Stimulated activated effector memory CD8-positive, alpha-beta T cell treated with anti-CD3 and anti-CD28 coated beads, Interleukin-12 subunit alpha, Interleukin-12 subunit beta, amount 100 ng/mL, for 72 hours (primary cell): Measurements from ENCODE around the gene MTHFD2L.
"Not testable (repeated sequence)": the region's sequence is repeated elsewhere in the genome, so short reads cannot be mapped to it uniquely, and the experiment has no call there.

Source experiments
- ATAC-seq: fragments of 150-1000 bp; cut with Tn5 transposase; 2 replicates; pipeline ENCODE4 v1.10.0; 2021
- DNase-seq, 2 donors: peaks; one replicate each; pipeline ENCODE4 v3.0.0; 2021 to 2022; ENCODE audit warnings: low spot score in 2 of 2
- H3K27ac Mint-ChIP-seq: one replicate; pipeline ENCODE4 v1.8.0; 2022; ENCODE audit warnings: mild to moderate bottlenecking, mixed read lengths
- H3K36me3 Mint-ChIP-seq: one replicate; pipeline ENCODE4 v1.8.0; 2022; ENCODE audit warnings: mild to moderate bottlenecking, mixed read lengths
- H3K4me1 Mint-ChIP-seq: one replicate; pipeline ENCODE4 v1.8.0; 2022; ENCODE audit warnings: mixed read lengths
- H3K4me3 Mint-ChIP-seq: one replicate; pipeline ENCODE4 v1.8.0; 2022; ENCODE audit warnings: mild to moderate bottlenecking, mixed read lengths
- H3K9me3 Mint-ChIP-seq: one replicate; pipeline ENCODE4 v1.8.0; 2022; ENCODE audit warnings: mixed read lengths

MTHFD2L gene

GRCh38 chr4:74190919-74191397 lies 33.0 kb downstream of the MTHFD2L start:
- H3K4me3 Mint-ChIP-seq = no peak overlapping the region
- ATAC-seq = no peak

GRCh38 chr4:74197080-74197479 lies 39.2 kb downstream of the MTHFD2L start:
- Mint-ChIP-seq H3K4me3 (no peak overlapping the region), H3K9me3 (no peaks in the 10 kb centered on the region), H3K36me3 (no peaks in the 10 kb centered on the region), H3K4me1 (no peaks in the 10 kb centered on the region), H3K27ac (no peak overlapping the region)
- ATAC-seq = no peak
- no peak for DNase-seq

More at GRCh38 chr4:74190919-74191397, 33.0 kb downstream of the MTHFD2L start:
- Mint-ChIP-seq H3K27ac (no peak overlapping the region), H3K4me1 (no peaks in the 10 kb centered on the region), H3K9me3 (no peaks in the 10 kb centered on the region), H3K36me3 (no peaks in the 10 kb centered on the region)
- no peak for DNase-seq

- DNase-seq = no peak
- H3K9me3 Mint-ChIP-seq = no peaks in the 10 kb centered on the region
- ATAC-seq = no peak
- no peak overlapping the region for H3K4me3 Mint-ChIP-seq
- no peaks in the 10 kb centered on the region for H3K36me3 Mint-ChIP-seq
- H3K27ac Mint-ChIP-seq = no peak overlapping the region
- no peaks in the 10 kb centered on the region for H3K4me1 Mint-ChIP-seq
Measured at GRCh38 chr4:74202062-74202586, 44.2 kb downstream of the MTHFD2L start.

DNA sequence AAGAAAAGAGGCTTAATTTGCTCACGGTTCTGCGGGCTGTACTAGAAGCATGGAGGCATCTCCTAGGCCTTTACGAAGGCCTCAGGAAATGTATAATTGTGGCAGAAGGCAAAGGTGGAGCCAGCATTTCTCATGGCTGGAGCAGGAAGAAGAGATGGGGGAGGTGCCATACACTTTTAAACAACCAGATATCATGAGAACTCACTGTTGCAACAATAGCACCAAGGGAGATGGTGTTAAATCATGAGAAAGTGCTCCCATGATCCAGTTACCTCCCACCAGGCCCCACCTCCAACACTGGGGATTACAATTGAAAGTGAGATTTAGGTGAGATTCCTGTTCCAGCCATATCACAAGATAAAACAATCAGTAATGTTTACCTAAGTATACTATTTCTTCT lies 45.5 kb downstream of the MTHFD2L start:
- H3K36me3 Mint-ChIP-seq = no peaks in the 10 kb centered on the region
- H3K9me3 Mint-ChIP-seq = no peaks in the 10 kb centered on the region
- H3K27ac Mint-ChIP-seq = no peak overlapping the region
- H3K4me1 Mint-ChIP-seq = no peaks in the 10 kb centered on the region
- ATAC-seq = no peak
- DNase-seq = no peak
- H3K4me3 Mint-ChIP-seq = no peak overlapping the region

DNA sequence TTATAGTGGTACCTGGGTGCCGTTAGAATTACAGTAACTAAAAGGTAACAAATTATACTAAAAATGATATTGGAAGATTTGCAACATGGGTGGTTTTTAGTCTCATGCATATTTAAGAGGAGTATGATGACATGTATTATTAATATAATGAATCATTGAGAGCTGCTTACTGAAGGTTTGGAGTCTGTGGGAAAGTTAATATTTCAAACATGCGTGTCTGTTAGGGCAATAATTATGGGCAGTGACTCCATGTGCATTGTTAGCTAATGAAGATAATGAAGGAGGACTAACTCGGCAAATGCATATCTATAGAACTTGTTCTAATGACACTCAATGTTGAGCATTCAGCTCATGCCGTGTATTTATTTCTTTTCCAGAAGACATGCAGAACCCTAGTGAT lies 47.1 kb downstream of the MTHFD2L start:
- Mint-ChIP-seq H3K36me3 (no peaks in the 10 kb centered on the region), H3K27ac (no peak overlapping the region), H3K4me3 (no peak overlapping the region), H3K4me1 (no peaks in the 10 kb centered on the region), H3K9me3 (no peaks in the 10 kb centered on the region)
- no peak for DNase-seq
- no peak for ATAC-seq

- Mint-ChIP-seq H3K36me3 (no peaks in the 10 kb centered on the region), H3K4me1 (no peaks in the 10 kb centered on the region), H3K27ac (no peak overlapping the region), H3K9me3 (no peaks in the 10 kb centered on the region), H3K4me3 (no peak overlapping the region)
- ATAC-seq = no peak
- DNase-seq = no peak
Measured at GRCh38 chr4:74205559-74205958, 47.6 kb downstream of the MTHFD2L start.

- no peaks in the 10 kb centered on the region for H3K9me3 Mint-ChIP-seq
- no peak for DNase-seq
Measured at GRCh38 chr4:74206088-74206825, 48.3 kb downstream of the MTHFD2L start.

GRCh38 chr4:74214457-74215159 lies 56.7 kb downstream of the MTHFD2L start:
- H3K4me1 Mint-ChIP-seq, ATAC-seq, DNase-seq, H3K36me3 Mint-ChIP-seq, H3K4me3 Mint-ChIP-seq, H3K27ac Mint-ChIP-seq: not testable (repeated sequence)
- peaks cover 12% of the 10 kb centered on the region for H3K9me3 Mint-ChIP-seq

More at GRCh38 chr4:74206088-74206825, 48.3 kb downstream of the MTHFD2L start:
- H3K27ac Mint-ChIP-seq = no peak overlapping the region
- no peak overlapping the region for H3K4me3 Mint-ChIP-seq
- no peaks in the 10 kb centered on the region for H3K4me1 Mint-ChIP-seq
- no peaks in the 10 kb centered on the region for H3K36me3 Mint-ChIP-seq
- no peak for ATAC-seq

DNA sequence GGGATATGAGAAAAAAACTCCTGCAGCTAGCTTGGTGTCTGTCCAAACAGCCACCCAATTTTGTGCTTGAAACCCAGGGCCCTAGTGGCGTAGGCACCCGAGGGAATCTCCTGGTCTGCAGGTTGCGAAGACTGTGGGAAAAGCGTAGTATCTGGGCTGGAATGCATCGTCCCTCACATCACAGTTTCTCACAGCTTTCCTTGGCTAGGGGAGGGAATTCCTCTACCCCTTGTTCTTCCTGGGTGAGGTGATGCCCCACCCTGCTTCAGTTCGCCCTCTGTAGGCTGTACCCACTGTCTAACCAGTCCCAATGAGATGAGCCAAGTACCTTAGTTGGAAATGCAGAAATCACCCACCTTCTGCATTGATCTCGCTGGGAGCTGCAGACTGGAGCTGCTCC lies 57.3 kb downstream of the MTHFD2L start:
- H3K4me3 Mint-ChIP-seq, H3K36me3 Mint-ChIP-seq, H3K4me1 Mint-ChIP-seq, DNase-seq, ATAC-seq, H3K27ac Mint-ChIP-seq: not testable (repeated sequence)
- peaks cover 12% of the 10 kb centered on the region for H3K9me3 Mint-ChIP-seq

GRCh38 chr4:74217365-74217764 lies 59.4 kb downstream of the MTHFD2L start:
- H3K27ac Mint-ChIP-seq = no peak overlapping the region
- H3K36me3 Mint-ChIP-seq = no peaks in the 10 kb centered on the region
- ATAC-seq = no peak
- H3K4me3 Mint-ChIP-seq = no peak overlapping the region
- no peaks in the 10 kb centered on the region for H3K4me1 Mint-ChIP-seq
- DNase-seq = no peak
- peaks cover 3% of the 10 kb centered on the region for H3K9me3 Mint-ChIP-seq

GRCh38 chr4:74218201-74218600 lies 60.3 kb downstream of the MTHFD2L start:
- no peaks in the 10 kb centered on the region for H3K4me1 Mint-ChIP-seq
- no peak for ATAC-seq
- H3K9me3 Mint-ChIP-seq = peaks cover 3% of the 10 kb centered on the region
- no peak overlapping the region for H3K27ac Mint-ChIP-seq
- DNase-seq = no peak
- no peaks in the 10 kb centered on the region for H3K36me3 Mint-ChIP-seq
- no peak overlapping the region for H3K4me3 Mint-ChIP-seq

- H3K9me3 Mint-ChIP-seq = peaks cover 3% of the 10 kb centered on the region
- ATAC-seq = no peak
- no peak for DNase-seq
- no peaks in the 10 kb centered on the region for H3K4me1 Mint-ChIP-seq
- no peak overlapping the region for H3K4me3 Mint-ChIP-seq
- H3K36me3 Mint-ChIP-seq = no peaks in the 10 kb centered on the region
- no peak overlapping the region for H3K27ac Mint-ChIP-seq
Measured at GRCh38 chr4:74219240-74219639, 61.3 kb downstream of the MTHFD2L start.

DNA sequence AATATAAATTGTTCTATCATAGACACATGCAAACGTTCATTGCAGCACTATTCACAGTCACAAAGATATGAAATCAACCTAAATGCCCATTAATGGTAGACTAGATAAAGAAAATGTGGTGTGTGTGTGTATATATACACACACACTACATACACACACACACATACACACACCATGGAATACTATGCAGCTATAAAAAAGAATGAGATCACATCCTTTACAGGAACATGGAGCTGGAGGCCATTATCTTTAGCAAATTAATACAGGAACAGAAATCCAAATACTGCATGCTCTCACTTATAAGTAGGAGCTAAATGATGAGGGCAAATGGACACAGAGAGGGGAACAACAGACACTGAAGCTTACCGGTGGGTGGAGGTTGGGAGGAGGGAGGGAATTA lies 65.2 kb downstream of the MTHFD2L start:
- Mint-ChIP-seq H3K9me3 (peaks cover 3% of the 10 kb centered on the region), H3K4me1 (no peaks in the 10 kb centered on the region), H3K4me3 (no peak overlapping the region), H3K36me3 (no peaks in the 10 kb centered on the region), H3K27ac (no peak overlapping the region)
- DNase-seq (no peak), ATAC-seq (no peak)

- Mint-ChIP-seq H3K9me3 (peaks cover 3% of the 10 kb centered on the region), H3K36me3 (no peaks in the 10 kb centered on the region), H3K27ac (no peak overlapping the region), H3K4me1 (no peaks in the 10 kb centered on the region), H3K4me3 (no peak overlapping the region)
- ATAC-seq = no peak
- no peak for DNase-seq
Measured at GRCh38 chr4:74223801-74224200, 65.9 kb downstream of the MTHFD2L start.

GRCh38 chr4:74228691-74229640 lies 71.0 kb downstream of the MTHFD2L start:
- no peaks in the 10 kb centered on the region for H3K36me3 Mint-ChIP-seq
- no peak overlapping the region for H3K27ac Mint-ChIP-seq
- peak; percentile 85 for ATAC-seq
- H3K4me1 Mint-ChIP-seq = peaks cover 4% of the 10 kb centered on the region
- no peaks in the 10 kb centered on the region for H3K9me3 Mint-ChIP-seq
- DNase-seq = peak; percentile 60 to 85
- H3K4me3 Mint-ChIP-seq = no peak overlapping the region
